Sigmoid colon (tissue), 7 donors: ENCODE results near the gene CEP97. TPM values are rescaled to one million over a fixed set of nuclear protein-coding genes. Genes with fewer than 3 reads are reported as not detected.

Experiments used
- DNase-seq: peaks from one replicate; pipeline ENCODE4 v3.0.0-alpha.2; 2019
- H3K27ac ChIP-seq, 4 donors: fragments of 200-600 bp; sonication (generic); one replicate each; pipeline ENCODE4 v1.5.1; 2016 to 2019; ENCODE audit warnings: mild to moderate bottlenecking in 1 of 4
- H3K27me3 ChIP-seq, 3 donors: fragments of 200-600 bp; sonication (generic); one replicate each; pipeline ENCODE4 v1.5.1; 2019; ENCODE audit warnings: mild to moderate bottlenecking in 1 of 3
- H3K36me3 ChIP-seq, 4 donors: fragments of 200-600 bp; sonication (generic); one replicate each; pipeline ENCODE4 v1.5.1; 2016 to 2019
- H3K4me1 ChIP-seq, 4 donors: fragments of 200-600 bp; sonication (generic); one replicate each; pipeline ENCODE4 v1.5.1; 2017 to 2019
- H3K4me3 ChIP-seq, 4 donors: fragments of 200-600 bp; sonication (generic); one replicate each; pipeline ENCODE4 v1.5.1; 2017 to 2019; ENCODE audit warnings: mild to moderate bottlenecking in 2 of 4, moderate library complexity in 1 of 4
- H3K9me3 ChIP-seq, 4 donors: fragments of 200-600 bp in 3 of 4; sonication (generic) in 3 of 4; one replicate each; pipeline versions ENCODE4 v1.5.1 to v1.6.1; 2013 to 2019
- EP300 ChIP-seq, 4 donors: sonication (generic); formaldehyde crosslinking; IDR thresholded peaks; one replicate each; pipeline ENCODE4 v1.6.1; 2017; ENCODE audit warnings: antibody characterized with exemption in 4 of 4
- POLR2A ChIP-seq, 2 donors: fragments of 450-650 bp; IDR thresholded peaks; one replicate each; pipeline ENCODE4 v1.6.1; 2016; ENCODE audit warnings: antibody characterized with exemption in 2 of 2, mild to moderate bottlenecking in 2 of 2, moderate library complexity in 2 of 2
- POLR2AphosphoS5 ChIP-seq, 4 donors: sonication (generic); formaldehyde crosslinking; IDR thresholded peaks; one replicate each; pipeline ENCODE4 v1.6.1; 2017; ENCODE audit warnings: antibody characterized with exemption in 4 of 4
- WGBS, 2 donors: extraction: QIAGEN DNeasy Blood & Tissue Kit; methylation state at CpG; one replicate each; pipeline ENCODE4 v1.1.7; 2013; 5-methylcytosine and 5-hydroxymethylcytosine counted together
- intact Hi-C: fragments of 100-400 bp; cut with DNase I; formaldehyde crosslinking; loops from one replicate; pipeline ENCODE4 v1.15.1; 2023
- polyA plus RNA-seq, 3 donors: library from polyadenylated mRNA; stranded (reverse); fragments of 200-250 nt; gene quantifications; one replicate each; pipeline ENCODE4 v1.2.3, GENCODE V29; 2013
- total RNA-seq, 4 donors: library from RNA; depleted of rRNA; stranded (reverse); fragments of >200 nt; gene quantifications; one replicate each; pipeline ENCODE4 v1.1.0, GENCODE V29; 2016
- TF ChIP-seq, protein P1 (sequence below), 4 experiments: fragments of 450-650 bp in 3 of 4; fragments of 200-600 bp in 1 of 4; IDR thresholded peaks; one replicate each; pipeline ENCODE4 v1.5.1; 2016 to 2019; ENCODE audit warnings: antibody characterized with exemption in 4 of 4, mild to moderate bottlenecking in 3 of 4, moderate library complexity in 2 of 4
- donor health status: healthy with polysubstance abuse.
- donor health status: Bipolar disorder and iron deficiency.
- donor health status: healthy.

The CEP97 gene
- total and polyA plus RNA-seq, 7 donors, result 0.69 to 11.1 (median 9.0) TPM

DNA sequence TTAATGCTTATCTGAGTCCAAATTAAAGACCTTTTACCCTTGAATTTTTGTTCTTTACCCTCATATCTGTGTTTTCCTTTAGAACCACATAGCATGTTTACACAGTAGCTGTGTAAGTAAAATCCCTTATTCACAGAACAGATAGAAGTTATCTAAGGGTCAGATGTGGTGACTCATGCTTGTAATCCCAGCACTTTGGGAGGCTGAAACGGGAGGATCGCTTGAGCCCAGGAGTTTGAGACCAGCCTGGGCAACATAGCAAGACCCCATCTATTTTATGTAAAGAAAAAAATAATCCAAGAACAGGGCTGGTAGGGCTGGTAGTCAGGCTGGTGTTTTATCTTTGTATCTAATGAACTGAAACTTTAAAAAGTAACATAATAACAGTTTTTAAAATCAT, 77.8 kb downstream of the CEP97 start:
- Histone ChIP-seq H3K36me3 (peaks cover 0 to 30% (median 5%) of the 10 kb centered on the region in 4 donors), H3K4me1 (peaks cover 0 to 4% (median 0%) of the 10 kb centered on the region in 4 donors), H3K27ac (no peak overlapping the region), H3K9me3 (no peaks in the 10 kb centered on the region), H3K27me3 (no peaks in the 10 kb centered on the region), H3K4me3 (no peak overlapping the region)
- TF ChIP-seq POLR2A (IDR thresholded peaks at IDR 0.05) (no peak), POLR2AphosphoS5 (IDR thresholded peaks at IDR 0.05) (no peak), EP300 (IDR thresholded peaks at IDR 0.05) (no peak)
- TF ChIP-seq, protein P1, sequence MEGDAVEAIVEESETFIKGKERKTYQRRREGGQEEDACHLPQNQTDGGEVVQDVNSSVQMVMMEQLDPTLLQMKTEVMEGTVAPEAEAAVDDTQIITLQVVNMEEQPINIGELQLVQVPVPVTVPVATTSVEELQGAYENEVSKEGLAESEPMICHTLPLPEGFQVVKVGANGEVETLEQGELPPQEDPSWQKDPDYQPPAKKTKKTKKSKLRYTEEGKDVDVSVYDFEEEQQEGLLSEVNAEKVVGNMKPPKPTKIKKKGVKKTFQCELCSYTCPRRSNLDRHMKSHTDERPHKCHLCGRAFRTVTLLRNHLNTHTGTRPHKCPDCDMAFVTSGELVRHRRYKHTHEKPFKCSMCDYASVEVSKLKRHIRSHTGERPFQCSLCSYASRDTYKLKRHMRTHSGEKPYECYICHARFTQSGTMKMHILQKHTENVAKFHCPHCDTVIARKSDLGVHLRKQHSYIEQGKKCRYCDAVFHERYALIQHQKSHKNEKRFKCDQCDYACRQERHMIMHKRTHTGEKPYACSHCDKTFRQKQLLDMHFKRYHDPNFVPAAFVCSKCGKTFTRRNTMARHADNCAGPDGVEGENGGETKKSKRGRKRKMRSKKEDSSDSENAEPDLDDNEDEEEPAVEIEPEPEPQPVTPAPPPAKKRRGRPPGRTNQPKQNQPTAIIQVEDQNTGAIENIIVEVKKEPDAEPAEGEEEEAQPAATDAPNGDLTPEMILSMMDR (IDR thresholded peaks at IDR 0.05), result no peak
- no peak for DNase-seq
- WGBS, 2 donors, result 44 to 82% methylated on average over 2 of the region's 2 CpGs
- intact Hi-C loops, result no loop called here

DNA sequence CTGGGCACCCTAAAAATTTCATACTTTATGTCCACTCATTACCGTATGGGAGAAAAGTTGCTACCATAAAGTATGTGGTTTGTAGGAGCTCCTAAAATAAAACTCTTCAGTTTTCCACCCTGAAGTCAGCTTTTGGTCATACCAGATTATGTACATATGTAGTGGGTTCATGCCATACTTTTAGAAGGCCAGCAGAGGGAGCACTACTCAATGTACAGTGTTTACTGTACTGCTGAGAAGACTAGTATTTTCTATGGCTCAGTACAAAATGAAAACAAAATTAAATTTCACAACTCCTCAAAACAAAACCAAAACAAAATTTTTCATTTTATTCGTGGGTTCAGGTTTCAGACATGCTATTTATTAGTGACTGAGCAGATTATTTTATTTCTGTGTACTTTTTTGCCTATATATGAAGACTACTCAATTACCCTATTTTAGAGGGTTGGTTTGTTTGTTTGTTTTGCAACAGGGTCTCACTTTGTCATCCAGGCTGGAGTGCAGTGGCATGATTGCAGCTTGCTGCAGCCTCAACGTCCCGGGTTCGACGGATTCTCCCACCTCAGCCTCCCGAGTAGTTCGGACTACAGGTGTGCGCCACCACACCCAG, 78.9 kb downstream of the CEP97 start:
- Histone ChIP-seq H3K4me3 (no peak overlapping the region), H3K4me1 (peaks cover 0 to 4% (median 0%) of the 10 kb centered on the region in 4 donors), H3K27me3 (no peaks in the 10 kb centered on the region), H3K36me3 (peaks cover 0 to 30% (median 5%) of the 10 kb centered on the region in 4 donors), H3K9me3 (no peaks in the 10 kb centered on the region), H3K27ac (no peak overlapping the region)
- WGBS, 2 donors, result 68 to 79% methylated on average over 9 of the region's 9 CpGs
- TF ChIP-seq, protein P1 (IDR thresholded peaks at IDR 0.05), result peak; percentile 71 to 90 (median 73)
- TF ChIP-seq POLR2A (IDR thresholded peaks at IDR 0.05), result no peak
- no peak for TF ChIP-seq POLR2AphosphoS5 (IDR thresholded peaks at IDR 0.05)
- intact Hi-C loops, result no loop called here
- DNase-seq, result peak; percentile 67

DNA sequence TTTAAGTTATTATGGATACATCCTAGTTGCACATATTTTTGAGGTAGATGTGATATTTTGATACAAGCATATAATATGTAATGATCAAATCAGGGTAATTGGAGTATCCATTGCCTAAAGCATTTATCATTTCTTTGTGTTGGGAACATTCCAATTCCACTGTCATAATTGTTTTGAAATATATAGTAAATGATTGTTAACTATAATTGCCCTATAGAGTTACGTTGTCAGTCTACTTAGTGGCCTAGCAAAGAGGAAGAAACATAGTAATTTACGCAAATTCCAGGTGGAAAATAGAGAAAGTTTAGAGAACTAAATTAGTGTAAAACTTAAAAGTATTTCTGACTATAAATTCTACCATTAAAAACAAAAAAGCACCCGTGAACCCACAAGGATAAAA, 79.5 kb downstream of the CEP97 start:
- WGBS, 2 donors, result 22 to 79% methylated on average over 3 of the region's 3 CpGs
- Histone ChIP-seq H3K4me1 (peaks cover 0 to 5% (median 3%) of the 10 kb centered on the region in 4 donors), H3K27me3 (no peaks in the 10 kb centered on the region), H3K9me3 (no peaks in the 10 kb centered on the region), H3K4me3 (no peak overlapping the region), H3K27ac (no peak overlapping the region), H3K36me3 (peaks cover 0 to 25% (median 5%) of the 10 kb centered on the region in 4 donors)
- intact Hi-C loops, result no loop called here
- TF ChIP-seq POLR2A (IDR thresholded peaks at IDR 0.05) (no peak), EP300 (IDR thresholded peaks at IDR 0.05) (no peak), POLR2AphosphoS5 (IDR thresholded peaks at IDR 0.05) (no peak)
- TF ChIP-seq, protein P1 (IDR thresholded peaks at IDR 0.05), result no peak
- no peak for DNase-seq

DNA sequence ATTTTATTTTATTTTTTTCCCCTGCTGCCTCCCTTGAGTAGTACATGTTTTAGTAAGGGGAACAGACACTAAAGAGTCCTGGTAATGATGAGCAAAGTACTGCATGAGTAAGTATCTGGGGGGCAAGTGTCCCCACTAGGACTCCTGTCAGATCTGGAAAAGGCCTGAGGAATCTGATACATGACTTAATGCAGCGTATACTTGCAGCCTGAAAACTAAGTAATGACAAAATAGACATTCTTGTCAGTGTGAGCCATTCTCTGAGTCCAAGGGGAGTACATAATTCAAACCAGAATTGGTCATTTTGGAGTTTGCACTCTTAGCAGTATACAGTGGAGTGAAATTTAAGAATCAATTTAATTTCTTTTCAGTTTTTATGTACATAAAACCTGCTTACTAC, 82.1 kb downstream of the CEP97 start:
- no peak for TF ChIP-seq POLR2A (IDR thresholded peaks at IDR 0.05)
- TF ChIP-seq, protein P1 (IDR thresholded peaks at IDR 0.05), result no peak
- no peak for TF ChIP-seq POLR2AphosphoS5 (IDR thresholded peaks at IDR 0.05)
- no peak for TF ChIP-seq EP300 (IDR thresholded peaks at IDR 0.05)
- Histone ChIP-seq H3K27ac (no peak overlapping the region), H3K27me3 (no peaks in the 10 kb centered on the region), H3K4me1 (peaks cover 0 to 21% (median 18%) of the 10 kb centered on the region in 4 donors), H3K4me3 (no peak overlapping the region), H3K36me3 (peaks cover 0 to 10% (median 4%) of the 10 kb centered on the region in 4 donors), H3K9me3 (no peaks in the 10 kb centered on the region)
- intact Hi-C loops, result loop anchor here (5.0 kb wide), 1 partner anchor 726 kb away; no protein-coding TSS in a partner anchor
- WGBS, 2 donors, result 96 to 100% methylated on average over 1 of the region's 1 CpG
- no peak for DNase-seq
